HCT116 (cell line): ENCODE measurements around the gene MMAA. TPM values are rescaled to one million over a fixed set of nuclear protein-coding genes. Genes with fewer than 3 reads are reported as not detected.
A peak's percentile ranks its signal among the peaks of the same experiment; 100 is the strongest.

Source experiments
- ATAC-seq: fragments of 200-7000 bp; cut with Tn5 transposase; 2 replicates; pipeline ENCODE4 v1.9.1; 2020; ENCODE audit warnings: mild to moderate bottlenecking, moderate library complexity
- Bru-seq: library from RNA; stranded (reverse); fragments of 400-500 nt; gene quantifications from one replicate; lab custom pipeline; 2021; lab: Mats Ljungman, UMichigan
- BruChase-seq, 2 experiments: library from RNA; stranded (reverse); fragments of 400-500 nt; gene quantifications; one replicate each; lab custom pipeline; 2021; lab: Mats Ljungman, UMichigan
- BruUV-seq: library from RNA; stranded (reverse); fragments of 400-500 nt; replicated peaks from 2 replicates; lab custom pipeline; 2021; lab: Mats Ljungman, UMichigan
- CTCF ChIA-PET: fragments of 300-600 bp; sonication (Branson Sonifier 250); formaldehyde crosslinking; loops from one replicate; lab custom pipeline; 2021; ENCODE audit warnings: antibody characterized with exemption; lab: Charles Lee
- POLR2A ChIA-PET: fragments of 300-600, 350-600 bp; sonication (Branson Sonifier 250); formaldehyde crosslinking; loops from one replicate; lab custom pipeline; 2021; ENCODE audit warnings: antibody characterized with exemption; lab: Charles Lee
- RAD21 ChIA-PET, 2 experiments: fragments of 300-600 bp; sonication (Branson Sonifier 250); formaldehyde crosslinking; loops; one replicate each; lab custom pipeline; 2023; ENCODE audit warnings: low total read pairs in 2 of 2; ENCODE audit not compliant: uncharacterized antibody in 2 of 2, unreplicated experiment in 2 of 2, low non-redundant PET in 1 of 2; lab: Charles Lee
- DNase-seq: peaks from one replicate; pipeline ENCODE4 v3.0.0-alpha.2; 2010; ENCODE audit warnings: low read depth, low spot score
- H2AFZ ChIP-seq: fragments of 200-600 bp; shearing (Covaris generic), sonication (generic); 2 replicates; pipeline ENCODE4 v1.6.1; 2017; ENCODE audit warnings: low read depth, mixed run types, mixed read lengths, antibody characterized with exemption, low read length; ENCODE audit not compliant: poor library complexity, severe bottlenecking
- H3K27ac ChIP-seq: 2 replicates; pipeline ENCODE4 v1.5.1; 2012; ENCODE audit warnings: low read depth, low read length
- H3K27me3 ChIP-seq: fragments of 200-600 bp; sonication (generic); 2 replicates; pipeline ENCODE4 v1.6.1; 2016; ENCODE audit warnings: mixed run types, low read length, mixed read lengths; ENCODE audit not compliant: insufficient read depth
- H3K36me3 ChIP-seq, 2 experiments: fragments of 200-500 bp in 1 of 2; fragments of 200-600 bp in 1 of 2; sonication (Bioruptor generic) in 1 of 2; sonication (generic) in 1 of 2; 2 replicates each; pipeline versions ENCODE4 v1.5.1 to v1.6.1; 2014 to 2016; ENCODE audit warnings: low read length in 2 of 2, inconsistent platforms in 1 of 2, mixed read lengths in 1 of 2, mixed run types in 1 of 2; ENCODE audit not compliant: insufficient read depth in 2 of 2, control insufficient read depth in 1 of 2
- H3K4me1 ChIP-seq, 2 experiments: fragments of 200-600 bp in 1 of 2; sonication (generic) in 1 of 2; 2 replicates each; pipeline versions ENCODE4 v1.5.1 to v1.6.1; 2012 to 2017; ENCODE audit warnings: low read length in 2 of 2, inconsistent platforms in 1 of 2, mild to moderate bottlenecking in 1 of 2, mixed read lengths in 1 of 2, mixed run types in 1 of 2, moderate library complexity in 1 of 2; ENCODE audit not compliant: insufficient read depth in 2 of 2, control insufficient read depth in 1 of 2
- H3K4me2 ChIP-seq: fragments of 200-600 bp; sonication (generic); 2 replicates; pipeline ENCODE4 v1.6.1; 2017; ENCODE audit warnings: mixed run types, low read length, mixed read lengths
- H3K4me3 ChIP-seq, 2 experiments: fragments of 200-600 bp in 1 of 2; sonication (generic) in 1 of 2; replicated peaks in 1 of 2; 2 replicates each; pipeline ENCODE4 v1.5.1; 2011 to 2016; ENCODE audit warnings: low read length in 2 of 2, control low read depth in 1 of 2, low read depth in 1 of 2, mild to moderate bottlenecking in 1 of 2, mixed read lengths in 1 of 2, mixed run types in 1 of 2
- H3K79me2 ChIP-seq: fragments of 200-600 bp; sonication (generic); 2 replicates; pipeline ENCODE4 v1.6.1; 2017; ENCODE audit warnings: mild to moderate bottlenecking, mixed run types, low read length, moderate library complexity, mixed read lengths; ENCODE audit not compliant: insufficient read depth
- H3K9ac ChIP-seq: fragments of 200-600 bp; sonication (generic); 2 replicates; pipeline ENCODE4 v1.6.1; 2016; ENCODE audit warnings: low read length, mixed read lengths
- H3K9me2 ChIP-seq: fragments of 200-600 bp; sonication (generic), shearing (Covaris generic); 2 replicates; pipeline ENCODE4 v1.6.1; 2017; ENCODE audit warnings: mixed run types, mild to moderate bottlenecking, moderate library complexity; ENCODE audit not compliant: insufficient read depth
- H3K9me3 ChIP-seq, 2 experiments: fragments of 200-500 bp in 1 of 2; fragments of 200-600 bp in 1 of 2; sonication (Bioruptor generic) in 1 of 2; sonication (generic) in 1 of 2; 2 replicates each; pipeline ENCODE4 v1.6.1; 2014 to 2017; ENCODE audit warnings: low read length in 2 of 2, mixed read lengths in 2 of 2, inconsistent platforms in 1 of 2, low read depth in 1 of 2, mild to moderate bottlenecking in 1 of 2, mixed run types in 1 of 2, moderate library complexity in 1 of 2; ENCODE audit not compliant: control insufficient read depth in 1 of 2, insufficient read depth in 1 of 2
- H4K20me1 ChIP-seq: fragments of 200-600 bp; sonication (generic), shearing (Covaris generic); 2 replicates; pipeline ENCODE4 v1.6.1; 2017; ENCODE audit warnings: mixed run types, mild to moderate bottlenecking, moderate library complexity; ENCODE audit not compliant: insufficient read depth
- ATF3 ChIP-seq: IDR thresholded peaks from 2 replicates; pipeline ENCODE4 v1.6.1; 2012
- CBX3 ChIP-seq: IDR thresholded peaks from 2 replicates; pipeline ENCODE4 v1.6.1; 2012; ENCODE audit warnings: low read depth
- CEBPB ChIP-seq: IDR thresholded peaks from 2 replicates; pipeline ENCODE4 v1.6.1; 2012; ENCODE audit warnings: low read depth
- EGR1 ChIP-seq: IDR thresholded peaks from 2 replicates; pipeline ENCODE4 v1.6.1; 2012; ENCODE audit warnings: low read depth
- MAX ChIP-seq: IDR thresholded peaks from 2 replicates; pipeline ENCODE4 v1.6.1; 2012
- POLR2A ChIP-seq: IDR thresholded peaks from 2 replicates; pipeline ENCODE4 v1.7.0; 2011; ENCODE audit warnings: borderline replicate concordance; ENCODE audit not compliant: insufficient read depth, insufficient read length; ENCODE audit errors: extremely low read depth
- POLR2AphosphoS5 ChIP-seq: IDR thresholded peaks from 2 replicates; pipeline ENCODE4 v1.6.1; 2011; ENCODE audit warnings: mild to moderate bottlenecking, low read depth, low read length, moderate library complexity
- SIN3A ChIP-seq: IDR thresholded peaks from 2 replicates; pipeline ENCODE4 v1.6.1; 2012; ENCODE audit warnings: low read depth
- SP1 ChIP-seq: IDR thresholded peaks from 2 replicates; pipeline ENCODE4 v1.6.1; 2012; ENCODE audit warnings: low read depth
- SRF ChIP-seq: IDR thresholded peaks from 2 replicates; pipeline ENCODE4 v1.6.1; 2012; ENCODE audit warnings: low read depth
- YY1 ChIP-seq: IDR thresholded peaks from 2 replicates; pipeline ENCODE4 v1.6.1; 2011; ENCODE audit warnings: low read length, low read depth, moderate library complexity, mild to moderate bottlenecking; ENCODE audit not compliant: insufficient replicate concordance; ENCODE audit errors: extremely low read depth
- ZFX ChIP-seq: fragments of 450-650 bp; IDR thresholded peaks from 2 replicates; pipeline ENCODE4 v1.6.1; 2017
- ZNF274 ChIP-seq: fragments of 200-500 bp; sonication (Bioruptor generic); IDR thresholded peaks from 2 replicates; pipeline ENCODE4 v1.6.1; 2014; ENCODE audit warnings: mild to moderate bottlenecking, low read depth, low read length, inconsistent platforms
- intact Hi-C: fragments of 100-400 bp; cut with micrococcal nuclease; formaldehyde crosslinking; loops from 2 replicates; pipeline ENCODE4 v1.10.0; 2022
- long read RNA-seq: library from polyadenylated mRNA; unstranded; transcript quantifications from one replicate; pipeline ENCODE4 v2.0.0, GENCODE V29; 2021; ENCODE audit not compliant: unreplicated experiment
- polyA plus RNA-seq: library from polyadenylated mRNA; unstranded; fragments of >200 nt; gene quantifications from 2 replicates; pipeline ENCODE4 v1.2.1, GENCODE V29; 2012; ENCODE audit warnings: missing spikeins
- total RNA-seq: library from RNA; stranded (reverse); gene quantifications from one replicate; pipeline ENCODE4 v1.2.1, GENCODE V29; 2021; ENCODE audit not compliant: unreplicated experiment
- TF ChIP-seq, protein P1 (sequence below), 3 experiments: fragments of 200-600 bp in 1 of 3; sonication (generic) in 1 of 3; IDR thresholded peaks in 2 of 3; conservative IDR thresholded peaks in 1 of 3; 2 replicates each; pipeline ENCODE4 v1.5.1; 2012 to 2017; ENCODE audit warnings: low read depth in 2 of 3, low read length in 2 of 3, antibody characterized with exemption in 1 of 3, borderline replicate concordance in 1 of 3, control low read depth in 1 of 3, mild to moderate bottlenecking in 1 of 3, mixed read lengths in 1 of 3, mixed run types in 1 of 3, moderate library complexity in 1 of 3; ENCODE audit not compliant: insufficient read depth in 1 of 3
- TF ChIP-seq, protein P2 (sequence below): IDR thresholded peaks from 2 replicates; pipeline ENCODE4 v1.6.1; 2011; ENCODE audit warnings: mild to moderate bottlenecking, low read length, moderate library complexity; ENCODE audit not compliant: insufficient replicate concordance; ENCODE audit errors: extremely low read depth

MMAA gene
- total RNA-seq (3.6 TPM), Bru-seq, nascent RNA (percentile 51 among the genes with signal in this experiment), BruChase-seq, experiment 1, labeled RNA remaining after a 6-hour chase (percentile 32 among the genes with signal in this experiment), BruChase-seq, experiment 2, labeled RNA remaining after a 2-hour chase (percentile 41 among the genes with signal in this experiment)
- 2.3 and 2.8 TPM in 2 replicates for polyA plus RNA-seq
- long read RNA-seq, full-length matches to known transcripts: 4 of 9 reads
- long read RNA-seq, partial matches to known transcripts: 2 of 9 reads
- long read RNA-seq, other reads (novel, unspliced or antisense): 3 of 9 reads

GRCh38 chr4:145618932-145619638 is at the start of gene MMAA:
Gene MMAA (plus strand): TSS chr4:145619385. CDS start chr4:145639140, 19,755 bp downstream.
- Histone ChIP-seq H3K4me3 (peak within 1 kb of the TSS; percentile 82 to 85), H2AFZ (peak within 1 kb of the TSS; percentile 75), H3K4me2 (peak within 1 kb of the TSS; percentile 84), H3K4me1 (peaks cover 4 to 24% of the 10 kb centered on the region in 2 experiments), H4K20me1 (no peaks in the 10 kb centered on the region), H3K36me3 (no peaks in the 10 kb centered on the region), H3K9me2 (no peaks in the 10 kb centered on the region), H3K27me3 (no peaks in the 10 kb centered on the region), H3K9me3 (no peaks in the 10 kb centered on the region)
- ATAC-seq: peak; percentile 97
- POLR2A ChIA-PET: interaction anchor here (0.6 kb wide), 1 partner anchor 1180 kb away, joined by 3 read pairs; no protein-coding TSS in a partner anchor
- CTCF ChIA-PET: interaction anchor here (1.8 kb wide), 1 partner anchor 402 kb away, joined by 8 read pairs; no protein-coding TSS in a partner anchor
- peak; percentile 88 for TF ChIP-seq ZFX
- no peak for TF ChIP-seq SRF
- peak; percentile 53 for TF ChIP-seq POLR2A
- TF ChIP-seq YY1: peak; percentile 61
- peak; percentile 93 for TF ChIP-seq SIN3A
- TF ChIP-seq, protein P1, sequence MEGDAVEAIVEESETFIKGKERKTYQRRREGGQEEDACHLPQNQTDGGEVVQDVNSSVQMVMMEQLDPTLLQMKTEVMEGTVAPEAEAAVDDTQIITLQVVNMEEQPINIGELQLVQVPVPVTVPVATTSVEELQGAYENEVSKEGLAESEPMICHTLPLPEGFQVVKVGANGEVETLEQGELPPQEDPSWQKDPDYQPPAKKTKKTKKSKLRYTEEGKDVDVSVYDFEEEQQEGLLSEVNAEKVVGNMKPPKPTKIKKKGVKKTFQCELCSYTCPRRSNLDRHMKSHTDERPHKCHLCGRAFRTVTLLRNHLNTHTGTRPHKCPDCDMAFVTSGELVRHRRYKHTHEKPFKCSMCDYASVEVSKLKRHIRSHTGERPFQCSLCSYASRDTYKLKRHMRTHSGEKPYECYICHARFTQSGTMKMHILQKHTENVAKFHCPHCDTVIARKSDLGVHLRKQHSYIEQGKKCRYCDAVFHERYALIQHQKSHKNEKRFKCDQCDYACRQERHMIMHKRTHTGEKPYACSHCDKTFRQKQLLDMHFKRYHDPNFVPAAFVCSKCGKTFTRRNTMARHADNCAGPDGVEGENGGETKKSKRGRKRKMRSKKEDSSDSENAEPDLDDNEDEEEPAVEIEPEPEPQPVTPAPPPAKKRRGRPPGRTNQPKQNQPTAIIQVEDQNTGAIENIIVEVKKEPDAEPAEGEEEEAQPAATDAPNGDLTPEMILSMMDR (IDR thresholded peaks at IDR 0.05 in 2 of 3, conservative IDR thresholded peaks at IDR 0.05 in 1 of 3; ENCODE audit: borderline replicate concordance in 1 of 3, insufficient read depth in 1 of 3, low read depth in 2 of 3, low read length in 2 of 3): peak; percentile 55 to 75 (median 70); a peak in 5 of 6 replicates
- no peak for TF ChIP-seq ATF3
- TF ChIP-seq, protein P2, sequence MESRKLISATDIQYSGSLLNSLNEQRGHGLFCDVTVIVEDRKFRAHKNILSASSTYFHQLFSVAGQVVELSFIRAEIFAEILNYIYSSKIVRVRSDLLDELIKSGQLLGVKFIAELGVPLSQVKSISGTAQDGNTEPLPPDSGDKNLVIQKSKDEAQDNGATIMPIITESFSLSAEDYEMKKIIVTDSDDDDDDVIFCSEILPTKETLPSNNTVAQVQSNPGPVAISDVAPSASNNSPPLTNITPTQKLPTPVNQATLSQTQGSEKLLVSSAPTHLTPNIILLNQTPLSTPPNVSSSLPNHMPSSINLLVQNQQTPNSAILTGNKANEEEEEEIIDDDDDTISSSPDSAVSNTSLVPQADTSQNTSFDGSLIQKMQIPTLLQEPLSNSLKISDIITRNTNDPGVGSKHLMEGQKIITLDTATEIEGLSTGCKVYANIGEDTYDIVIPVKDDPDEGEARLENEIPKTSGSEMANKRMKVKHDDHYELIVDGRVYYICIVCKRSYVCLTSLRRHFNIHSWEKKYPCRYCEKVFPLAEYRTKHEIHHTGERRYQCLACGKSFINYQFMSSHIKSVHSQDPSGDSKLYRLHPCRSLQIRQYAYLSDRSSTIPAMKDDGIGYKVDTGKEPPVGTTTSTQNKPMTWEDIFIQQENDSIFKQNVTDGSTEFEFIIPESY: peak; percentile 62
- TF ChIP-seq ZNF274: no peak
- peak; percentile 42; the same call in 1 of the 2 replicates for TF ChIP-seq CBX3
- no peak for TF ChIP-seq CEBPB
- TF ChIP-seq SP1: peak; percentile 72
- TF ChIP-seq EGR1: peak; percentile 99
- peak; percentile 93 for TF ChIP-seq MAX
- TF ChIP-seq POLR2AphosphoS5: peak; percentile 95
- TF ChIP-seq, all 23 proteins: peak for 11
- BruUV-seq: no TSS peak
- peak within 1 kb of the TSS; percentile 87 for H3K9ac ChIP-seq
- H3K27ac ChIP-seq: peak within 1 kb of the TSS; percentile 75
- peaks cover 15% of the 10 kb centered on the region for H3K79me2 ChIP-seq
- RAD21 ChIA-PET: no interaction called here
- DNase-seq: peak; percentile 82
- intact Hi-C loops: loop anchor here (2.0 to 5.0 kb wide), 4 partner anchors 188 to 1447 kb away; partner anchors contain the start of genes ABCE1, ANAPC10 and ZNF827
